ENCODE measurements around the gene PLPP4.
"Not testable (repeated sequence)": the region's sequence is repeated elsewhere in the genome, so short reads cannot be mapped to it uniquely, and the experiment has no call there.

PLPP4 gene

GRCh38 chr10:120490288-120490687 lies 33.3 kb downstream of the PLPP4 start:
- H3K27ac ChIP-seq (ENCODE audit: low read depth, low read length), result no peak overlapping the region
- H3K9ac ChIP-seq (ENCODE audit: low read depth, low read length), result no peak overlapping the region
- no peaks in the 10 kb centered on the region for H3K4me1 ChIP-seq (ENCODE audit: insufficient read depth, low read length)
- H3K36me3 ChIP-seq (ENCODE audit: insufficient read depth, low read length), result no peaks in the 10 kb centered on the region
- WGBS, result 81% methylated on average over 1 of the region's 1 CpG
- no peak overlapping the region for H3K4me3 ChIP-seq (ENCODE audit: low read length)
- H3K9me3 ChIP-seq (ENCODE audit: insufficient read depth, low read depth, low read length), result no peaks in the 10 kb centered on the region
- H3K27me3 ChIP-seq (ENCODE audit: insufficient read depth, low read length), result no peaks in the 10 kb centered on the region

- Histone ChIP-seq H3K9me3 (ENCODE audit: insufficient read depth, low read depth, low read length) (no peaks in the 10 kb centered on the region), H3K36me3 (ENCODE audit: insufficient read depth, low read length) (no peaks in the 10 kb centered on the region), H3K27me3 (ENCODE audit: insufficient read depth, low read length) (no peaks in the 10 kb centered on the region), H3K4me3 (ENCODE audit: low read length) (no peak overlapping the region), H3K9ac (ENCODE audit: low read depth, low read length) (no peak overlapping the region), H3K27ac (ENCODE audit: low read depth, low read length) (no peak overlapping the region), H3K4me1 (ENCODE audit: insufficient read depth, low read length) (no peaks in the 10 kb centered on the region)
- WGBS, result 87% methylated on average over 3 of the region's 3 CpGs
Observed at GRCh38 chr10:120492346-120492745, 35.3 kb downstream of the PLPP4 start.

DNA sequence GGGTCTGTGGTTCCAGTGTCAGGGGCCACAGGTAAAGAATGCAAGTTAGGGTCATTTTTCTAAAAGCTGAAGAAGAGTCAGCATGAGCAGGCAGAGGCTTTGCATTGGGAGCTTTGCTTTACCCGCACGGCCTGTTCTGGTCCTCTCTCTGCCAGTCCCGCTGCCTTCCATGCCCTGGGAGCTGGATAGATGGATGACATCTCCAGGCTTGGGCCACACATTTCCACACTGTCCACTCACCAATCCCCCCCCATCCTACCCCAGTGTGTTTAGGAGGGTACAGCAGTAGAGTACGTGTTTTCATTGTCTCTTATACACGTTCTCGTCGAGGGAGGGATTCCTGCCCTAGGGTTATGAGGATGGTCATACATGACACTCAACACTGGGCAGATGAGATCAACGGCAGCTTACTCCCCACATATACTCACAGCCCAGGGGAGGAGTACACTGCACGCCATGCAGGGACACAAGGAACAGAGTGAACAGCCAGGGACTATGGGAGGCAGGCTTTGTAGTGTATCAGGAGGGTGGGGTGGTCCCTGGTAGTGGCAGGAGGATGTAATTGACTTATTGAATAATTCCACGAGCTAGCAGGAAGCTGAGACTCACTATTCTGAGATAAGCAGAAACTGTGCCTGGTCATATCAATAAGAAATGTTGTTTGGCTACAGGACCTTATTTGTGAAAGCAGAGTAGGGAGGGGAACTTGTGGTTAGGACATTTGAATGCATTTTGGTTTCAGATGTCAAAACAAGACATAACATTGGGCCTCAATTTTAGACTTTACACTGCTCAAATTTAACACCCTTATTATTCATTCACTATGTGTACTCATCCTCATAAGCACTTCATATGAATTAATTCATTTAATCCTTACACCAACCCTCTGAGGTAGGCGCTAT lies 36.6 kb downstream of the PLPP4 start:
- H3K36me3 ChIP-seq (ENCODE audit: insufficient read depth, low read length), result no peaks in the 10 kb centered on the region
- H3K9ac ChIP-seq (ENCODE audit: low read depth, low read length), result no peak overlapping the region
- H3K4me3 ChIP-seq (ENCODE audit: low read length), result no peak overlapping the region
- WGBS, result 96% methylated on average over 10 of the region's 11 CpGs
- H3K4me1 ChIP-seq (ENCODE audit: insufficient read depth, low read length), result no peaks in the 10 kb centered on the region
- H3K9me3 ChIP-seq (ENCODE audit: insufficient read depth, low read depth, low read length), result no peaks in the 10 kb centered on the region
- H3K27ac ChIP-seq (ENCODE audit: low read depth, low read length), result no peak overlapping the region
- H3K27me3 ChIP-seq (ENCODE audit: insufficient read depth, low read length), result no peaks in the 10 kb centered on the region

GRCh38 chr10:120494313-120494710 lies 37.3 kb downstream of the PLPP4 start:
- WGBS, result 89% methylated on average over 6 of the region's 6 CpGs
- Histone ChIP-seq H3K9ac (ENCODE audit: low read depth, low read length) (no peak overlapping the region), H3K27ac (ENCODE audit: low read depth, low read length) (no peak overlapping the region), H3K4me1 (ENCODE audit: insufficient read depth, low read length) (no peaks in the 10 kb centered on the region), H3K27me3 (ENCODE audit: insufficient read depth, low read length) (no peaks in the 10 kb centered on the region), H3K36me3 (ENCODE audit: insufficient read depth, low read length) (no peaks in the 10 kb centered on the region), H3K4me3 (ENCODE audit: low read length) (no peak overlapping the region), H3K9me3 (ENCODE audit: insufficient read depth, low read depth, low read length) (no peaks in the 10 kb centered on the region)

DNA sequence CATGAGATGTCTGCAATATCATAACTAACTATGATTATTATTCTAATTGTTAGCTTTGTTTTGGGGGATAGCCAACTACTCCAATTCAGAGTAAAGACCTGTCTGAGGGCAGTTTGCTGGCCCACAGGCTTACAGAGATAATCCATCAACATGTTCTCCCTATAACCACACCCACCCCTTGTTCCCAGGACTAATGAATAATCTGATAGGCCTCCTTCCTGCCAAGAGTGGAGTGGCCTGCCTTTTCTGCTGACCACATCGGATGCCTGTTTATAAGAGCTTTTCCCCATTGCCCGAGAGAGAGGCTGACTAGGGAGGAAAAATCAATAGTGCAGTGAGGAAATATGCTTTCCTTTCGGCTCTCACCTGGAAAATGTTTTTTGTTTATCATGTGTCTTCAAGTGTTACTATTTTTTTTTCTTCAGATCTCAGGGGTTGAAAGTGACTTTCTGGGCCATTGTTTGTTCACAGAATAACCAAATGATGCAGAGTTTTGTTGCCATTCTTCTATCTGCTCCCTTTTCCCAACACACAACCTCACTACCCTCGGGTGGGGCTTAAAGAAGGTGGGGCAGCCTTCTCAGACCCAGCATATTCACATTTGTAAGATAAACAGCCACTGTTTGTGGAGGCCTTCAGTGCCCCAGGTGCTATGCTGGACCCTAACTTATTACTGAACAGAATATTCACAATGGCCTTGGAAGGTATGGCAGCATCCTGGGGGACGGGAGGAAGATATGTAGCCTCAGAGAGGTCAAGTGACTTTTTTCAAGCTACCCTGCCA lies 38.4 kb downstream of the PLPP4 start:
- no peak overlapping the region for H3K9ac ChIP-seq (ENCODE audit: low read depth, low read length)
- 93% methylated on average over 5 of the region's 5 CpGs for WGBS

DNA sequence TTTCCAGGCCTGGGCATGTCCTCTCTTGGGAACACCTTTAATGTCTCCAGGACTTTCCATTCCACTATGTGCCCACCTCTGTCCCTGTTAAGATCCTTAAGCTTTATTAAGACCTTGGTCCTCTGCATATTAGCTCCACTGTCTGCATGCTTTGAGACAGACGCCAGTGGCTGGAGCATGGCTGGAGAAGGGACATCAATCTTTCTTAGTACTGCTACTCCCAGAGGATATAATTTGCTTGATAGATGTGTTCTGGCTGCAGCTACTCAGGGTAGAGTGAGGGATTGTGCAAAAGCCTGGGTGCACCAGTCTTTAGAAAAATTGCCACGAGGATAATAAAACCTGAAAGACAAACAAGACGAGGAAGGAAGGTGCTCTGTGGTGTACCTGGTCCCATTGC lies 42.9 kb downstream of the PLPP4 start:
- H3K9ac ChIP-seq (ENCODE audit: low read depth, low read length), result no peak overlapping the region
- 95% methylated on average over 3 of the region's 3 CpGs for WGBS
- H3K27ac ChIP-seq (ENCODE audit: low read depth, low read length), result no peak overlapping the region
- H3K36me3 ChIP-seq (ENCODE audit: insufficient read depth, low read length), result no peaks in the 10 kb centered on the region
- peaks cover 6% of the 10 kb centered on the region; the same call in 1 of the 2 replicates for H3K4me1 ChIP-seq (ENCODE audit: insufficient read depth, low read length)
- H3K4me3 ChIP-seq (ENCODE audit: low read length), result no peak overlapping the region
- no peaks in the 10 kb centered on the region for H3K9me3 ChIP-seq (ENCODE audit: insufficient read depth, low read depth, low read length)
- no peaks in the 10 kb centered on the region for H3K27me3 ChIP-seq (ENCODE audit: insufficient read depth, low read length)

More for the DNA sequence above, 38.4 kb downstream of the PLPP4 start:
- Histone ChIP-seq H3K27me3 (ENCODE audit: insufficient read depth, low read length) (no peaks in the 10 kb centered on the region), H3K27ac (ENCODE audit: low read depth, low read length) (no peak overlapping the region), H3K4me3 (ENCODE audit: low read length) (no peak overlapping the region), H3K9me3 (ENCODE audit: insufficient read depth, low read depth, low read length) (no peaks in the 10 kb centered on the region), H3K36me3 (ENCODE audit: insufficient read depth, low read length) (no peaks in the 10 kb centered on the region), H3K4me1 (ENCODE audit: insufficient read depth, low read length) (no peaks in the 10 kb centered on the region)

DNA sequence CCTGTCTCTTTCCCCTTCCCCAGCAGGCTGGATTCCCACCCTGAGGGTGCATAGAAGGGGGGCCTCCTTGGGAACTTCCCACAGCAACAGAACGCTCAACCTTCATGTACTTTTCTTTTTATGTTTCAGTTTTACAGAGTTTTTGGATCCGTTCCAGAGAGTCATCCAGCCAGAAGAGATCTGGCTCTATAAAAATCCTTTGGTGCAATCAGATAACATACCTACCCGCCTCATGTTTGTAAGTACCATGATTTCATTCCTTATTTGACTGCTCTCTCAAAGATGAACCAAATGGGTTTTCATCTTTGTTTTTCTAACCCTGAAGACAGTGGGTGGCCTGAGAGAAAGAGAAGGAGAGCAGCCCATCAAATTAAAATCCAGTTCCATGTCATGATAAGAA lies 46.7 kb downstream of the PLPP4 start:
- WGBS, result 89% methylated on average over 3 of the region's 3 CpGs
- Histone ChIP-seq H3K9me3 (ENCODE audit: insufficient read depth, low read depth, low read length) (no peaks in the 10 kb centered on the region), H3K27me3 (ENCODE audit: insufficient read depth, low read length) (no peaks in the 10 kb centered on the region), H3K9ac (ENCODE audit: low read depth, low read length) (no peak overlapping the region), H3K27ac (ENCODE audit: low read depth, low read length) (no peak overlapping the region), H3K4me3 (ENCODE audit: low read length) (no peak overlapping the region), H3K36me3 (ENCODE audit: insufficient read depth, low read length) (no peaks in the 10 kb centered on the region), H3K4me1 (ENCODE audit: insufficient read depth, low read length) (peaks cover 19% of the 10 kb centered on the region; the same call in 1 of the 2 replicates)

GRCh38 chr10:120504227-120504626 lies 47.2 kb downstream of the PLPP4 start:
- WGBS, result 98% methylated on average over 4 of the region's 4 CpGs
- H3K27ac ChIP-seq (ENCODE audit: low read depth, low read length); H3K9ac ChIP-seq (ENCODE audit: low read depth, low read length); H3K9me3 ChIP-seq (ENCODE audit: insufficient read depth, low read depth, low read length); H3K27me3 ChIP-seq (ENCODE audit: insufficient read depth, low read length); H3K36me3 ChIP-seq (ENCODE audit: insufficient read depth, low read length); H3K4me3 ChIP-seq (ENCODE audit: low read length): not testable (repeated sequence)
- peaks cover 19% of the 10 kb centered on the region; the same call in 1 of the 2 replicates for H3K4me1 ChIP-seq (ENCODE audit: insufficient read depth, low read length)

DNA sequence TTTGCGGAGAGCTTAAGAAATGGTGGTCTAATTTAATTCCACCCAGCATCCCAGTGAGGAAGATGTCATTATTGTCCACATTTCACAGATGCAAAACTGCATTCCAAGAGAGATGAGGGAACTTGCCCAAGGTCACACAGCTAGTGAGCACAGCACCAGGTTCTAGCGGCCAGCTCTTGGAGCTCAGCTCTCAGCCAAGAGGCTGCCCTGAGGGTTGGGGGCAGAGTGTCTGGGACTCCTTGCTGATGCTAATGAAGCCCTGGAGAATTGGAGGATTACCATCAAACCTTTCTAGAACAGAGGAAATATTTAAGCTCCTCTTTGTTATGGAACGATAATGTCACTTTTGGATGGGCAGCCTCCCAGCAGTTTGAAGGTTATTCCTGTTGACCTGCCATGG lies 48.0 kb downstream of the PLPP4 start:
- WGBS, result 71% methylated on average over 3 of the region's 3 CpGs
- Histone ChIP-seq H3K9ac (ENCODE audit: low read depth, low read length) (no peak overlapping the region), H3K27me3 (ENCODE audit: insufficient read depth, low read length) (no peaks in the 10 kb centered on the region), H3K9me3 (ENCODE audit: insufficient read depth, low read depth, low read length) (no peaks in the 10 kb centered on the region), H3K4me3 (ENCODE audit: low read length) (no peak overlapping the region), H3K36me3 (ENCODE audit: insufficient read depth, low read length) (no peaks in the 10 kb centered on the region), H3K4me1 (ENCODE audit: insufficient read depth, low read length) (peaks cover 19% of the 10 kb centered on the region; the same call in 1 of the 2 replicates), H3K27ac (ENCODE audit: low read depth, low read length) (no peak overlapping the region)

- no peaks in the 10 kb centered on the region for H3K36me3 ChIP-seq (ENCODE audit: insufficient read depth, low read length)
- H3K9ac ChIP-seq (ENCODE audit: low read depth, low read length), result no peak overlapping the region
- no peak overlapping the region for H3K4me3 ChIP-seq (ENCODE audit: low read length)
- WGBS, result 80% methylated on average over 3 of the region's 4 CpGs
- H3K4me1 ChIP-seq (ENCODE audit: insufficient read depth, low read length), result peaks cover 19% of the 10 kb centered on the region; the same call in 1 of the 2 replicates
- no peaks in the 10 kb centered on the region for H3K9me3 ChIP-seq (ENCODE audit: insufficient read depth, low read depth, low read length)
- H3K27ac ChIP-seq (ENCODE audit: low read depth, low read length), result no peak overlapping the region
- no peaks in the 10 kb centered on the region for H3K27me3 ChIP-seq (ENCODE audit: insufficient read depth, low read length)
Observed at GRCh38 chr10:120505866-120506265, 48.8 kb downstream of the PLPP4 start.

DNA sequence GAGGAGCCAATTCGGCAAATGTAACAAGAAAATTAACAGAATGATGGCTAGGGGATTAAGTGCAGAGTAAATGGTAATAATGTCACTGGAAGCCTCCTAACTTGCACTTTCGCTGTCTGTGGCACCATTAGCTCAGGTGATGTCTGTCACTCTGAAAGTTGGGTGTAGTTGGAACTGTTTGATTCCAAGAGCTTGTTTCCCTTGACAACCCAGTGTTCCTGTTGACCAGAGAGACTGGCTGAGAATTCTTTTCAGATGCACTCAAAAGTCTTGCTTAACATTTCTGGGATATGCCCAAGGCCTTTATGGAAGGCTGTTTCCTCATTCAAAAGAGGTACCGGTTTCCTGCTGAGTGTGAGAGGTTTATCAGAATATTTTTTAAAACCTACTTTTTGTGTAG lies 49.6 kb downstream of the PLPP4 start:
- Histone ChIP-seq H3K27me3 (ENCODE audit: insufficient read depth, low read length) (no peaks in the 10 kb centered on the region), H3K36me3 (ENCODE audit: insufficient read depth, low read length) (no peaks in the 10 kb centered on the region), H3K9me3 (ENCODE audit: insufficient read depth, low read depth, low read length) (no peaks in the 10 kb centered on the region), H3K4me1 (ENCODE audit: insufficient read depth, low read length) (peaks cover 19% of the 10 kb centered on the region; the same call in 1 of the 2 replicates), H3K9ac (ENCODE audit: low read depth, low read length) (no peak overlapping the region), H3K4me3 (ENCODE audit: low read length) (no peak overlapping the region), H3K27ac (ENCODE audit: low read depth, low read length) (no peak overlapping the region)
- 93% methylated on average over 3 of the region's 3 CpGs for WGBS

All from HUES64 (cell line).